Activated T-cell treated with anti-CD3 and anti-CD28 coated beads, Interleukin-2, amount 50 U/mL, for 4 hours (primary cell): Measurements from ENCODE around the gene ZNF618. TPM values are rescaled to one million over a fixed set of nuclear protein-coding genes. Genes with fewer than 3 reads are reported as not detected.

Experiments
- ATAC-seq, 2 donors: fragments of 200-7000 bp; cut with Tn5 transposase; one replicate each; pipeline ENCODE4 v1.10.0; 2021
- DNase-seq: peaks from one replicate; pipeline ENCODE4 v3.0.0-alpha.2; 2020
- H3K27me3 Mint-ChIP-seq: one replicate; pipeline ENCODE4 v1.8.0; 2021; ENCODE audit warnings: low read depth, mixed read lengths
- H3K36me3 Mint-ChIP-seq: one replicate; pipeline ENCODE4 v1.8.0; 2022; ENCODE audit warnings: mixed read lengths; ENCODE audit not compliant: insufficient read depth
- H3K4me1 Mint-ChIP-seq: one replicate; pipeline ENCODE4 v1.8.0; 2021; ENCODE audit warnings: low read depth, mixed read lengths
- H3K4me3 Mint-ChIP-seq: one replicate; pipeline ENCODE4 v1.8.0; 2021; ENCODE audit warnings: mild to moderate bottlenecking, moderate library complexity, mixed read lengths
- H3K9me3 Mint-ChIP-seq: one replicate; pipeline ENCODE4 v1.8.0; 2021; ENCODE audit warnings: mixed read lengths
- total RNA-seq, 3 donors: library from RNA; stranded (reverse); gene quantifications; one replicate each; pipeline ENCODE4 v1.2.1, GENCODE V29; 2021

Gene ZNF618
- total RNA-seq, 3 donors from 2014 or later, result 0.19 to 0.48 (median 0.21) TPM

DNA sequence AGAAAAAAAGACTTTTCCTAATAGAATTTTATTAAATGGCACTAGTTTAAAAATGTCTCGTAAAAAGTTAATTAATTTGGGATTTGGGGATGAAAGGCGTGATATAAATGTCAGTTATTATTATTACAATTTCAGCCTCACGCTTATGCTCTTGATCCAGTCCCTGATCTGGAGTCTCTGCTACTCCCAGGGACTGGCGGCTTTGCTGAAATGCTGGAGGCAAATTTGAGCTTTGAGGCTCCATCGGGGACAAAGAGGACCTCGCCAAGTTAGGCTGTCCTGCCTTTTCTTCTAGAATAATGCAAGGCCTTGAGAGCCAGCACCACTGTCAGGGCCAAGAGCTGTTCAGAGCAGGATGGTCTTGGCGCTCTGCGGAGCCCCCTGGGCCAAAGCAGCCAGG is 69.7 kb downstream of the ZNF618 start:
- Mint-ChIP-seq H3K36me3 (peaks cover 6% of the 10 kb centered on the region), H3K4me3 (no peak overlapping the region), H3K4me1 (no peaks in the 10 kb centered on the region), H3K27me3 (peaks cover 8% of the 10 kb centered on the region), H3K9me3 (no peaks in the 10 kb centered on the region)
- DNase-seq (no peak), ATAC-seq (no peak)

DNA sequence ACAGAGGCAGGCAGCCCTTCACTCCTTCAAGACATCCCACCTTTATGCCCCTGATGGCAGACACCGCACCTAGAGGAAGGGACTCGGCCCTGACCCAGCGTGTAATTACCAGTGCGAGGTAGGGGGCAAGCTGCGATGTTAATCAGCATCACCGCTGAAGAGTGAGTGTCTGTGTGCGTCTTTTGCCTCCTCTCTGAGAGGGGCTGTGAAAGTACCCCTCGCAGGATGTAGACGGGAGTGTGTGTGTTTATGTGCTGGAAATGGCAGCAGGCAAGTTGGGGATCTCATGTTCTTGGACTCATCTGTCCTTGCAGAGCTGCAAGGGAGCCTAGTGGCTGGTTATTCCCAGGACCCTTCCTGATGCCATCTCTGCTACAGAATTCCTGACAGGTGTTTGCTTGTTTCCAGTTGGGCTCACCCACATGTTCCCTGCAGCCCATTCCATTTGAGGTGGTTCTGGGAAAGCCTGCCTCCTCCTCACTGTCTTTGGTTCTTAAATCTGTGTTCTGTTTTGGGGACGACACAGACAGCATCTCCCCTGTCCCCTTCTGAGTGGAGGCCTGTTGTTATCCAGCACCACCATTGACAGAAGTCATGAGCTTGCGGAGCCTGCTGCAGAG is 70.5 kb downstream of the ZNF618 start:
- peaks cover 6% of the 10 kb centered on the region for H3K36me3 Mint-ChIP-seq
- no peaks in the 10 kb centered on the region for H3K9me3 Mint-ChIP-seq
- no peak for DNase-seq
- no peak for ATAC-seq
- no peaks in the 10 kb centered on the region for H3K4me1 Mint-ChIP-seq
- H3K27me3 Mint-ChIP-seq, result peaks cover 8% of the 10 kb centered on the region
- H3K4me3 Mint-ChIP-seq, result no peak overlapping the region

DNA sequence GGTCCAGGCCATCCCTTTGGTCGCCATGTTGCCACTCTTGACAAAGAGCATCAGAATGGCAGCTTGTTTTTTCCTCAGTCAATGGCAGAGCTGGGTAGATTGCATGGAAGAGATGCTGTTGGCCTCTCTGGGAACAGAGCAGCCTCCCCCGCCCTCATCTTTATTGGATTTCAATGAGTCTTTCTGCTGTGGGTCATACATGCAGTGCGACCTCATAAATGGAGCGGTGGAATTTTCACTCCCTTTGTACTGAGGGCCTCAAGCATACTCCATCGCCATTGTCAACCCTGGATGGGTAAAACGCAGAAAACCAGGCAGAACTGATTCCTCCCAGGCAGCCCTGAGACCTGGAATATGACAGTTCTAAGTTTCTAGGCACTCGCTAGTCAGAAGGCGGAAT is 71.8 kb downstream of the ZNF618 start:
- no peaks in the 10 kb centered on the region for H3K4me1 Mint-ChIP-seq
- no peak overlapping the region for H3K4me3 Mint-ChIP-seq
- no peaks in the 10 kb centered on the region for H3K9me3 Mint-ChIP-seq
- ATAC-seq (no peak), DNase-seq (no peak)
- peaks cover 8% of the 10 kb centered on the region for H3K27me3 Mint-ChIP-seq
- peaks cover 6% of the 10 kb centered on the region for H3K36me3 Mint-ChIP-seq

DNA sequence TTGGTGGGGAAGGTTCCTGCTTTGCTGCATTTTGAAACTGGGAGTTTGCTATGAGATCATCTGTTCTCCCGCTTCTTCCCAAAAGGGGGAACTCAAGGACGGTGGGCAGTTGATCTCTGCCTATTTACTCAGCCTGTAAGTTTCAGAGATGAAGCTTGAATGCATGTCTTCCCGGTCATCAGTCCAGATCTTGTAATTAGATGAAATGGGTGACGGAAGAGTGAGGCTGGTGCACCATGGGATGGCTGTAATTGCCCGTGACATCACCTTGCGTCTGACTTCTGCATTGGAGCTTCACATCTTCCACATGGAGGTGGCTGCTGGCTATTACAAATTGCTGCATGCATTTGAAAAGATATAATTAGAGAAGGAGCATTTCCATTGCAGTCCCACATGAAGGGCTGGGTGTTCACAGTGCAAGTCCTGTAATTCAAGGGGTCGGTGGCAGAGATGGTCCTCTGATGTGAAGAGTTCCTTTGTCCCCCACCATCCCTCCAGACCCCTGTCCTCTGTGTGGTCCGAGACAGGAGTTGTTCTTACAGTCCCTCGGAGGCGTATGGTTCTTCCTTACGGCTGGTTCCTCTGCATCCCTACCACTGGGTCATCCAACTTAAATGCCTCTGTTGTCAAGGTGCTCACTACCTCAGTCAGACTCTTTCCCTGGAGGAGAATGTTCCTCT is 72.9 kb downstream of the ZNF618 start:
- peaks cover 8% of the 10 kb centered on the region for H3K27me3 Mint-ChIP-seq
- H3K9me3 Mint-ChIP-seq, result no peaks in the 10 kb centered on the region
- no peak overlapping the region for H3K4me3 Mint-ChIP-seq
- H3K4me1 Mint-ChIP-seq, result no peaks in the 10 kb centered on the region
- ATAC-seq (no peak), DNase-seq (no peak)
- peaks cover 6% of the 10 kb centered on the region for H3K36me3 Mint-ChIP-seq

DNA sequence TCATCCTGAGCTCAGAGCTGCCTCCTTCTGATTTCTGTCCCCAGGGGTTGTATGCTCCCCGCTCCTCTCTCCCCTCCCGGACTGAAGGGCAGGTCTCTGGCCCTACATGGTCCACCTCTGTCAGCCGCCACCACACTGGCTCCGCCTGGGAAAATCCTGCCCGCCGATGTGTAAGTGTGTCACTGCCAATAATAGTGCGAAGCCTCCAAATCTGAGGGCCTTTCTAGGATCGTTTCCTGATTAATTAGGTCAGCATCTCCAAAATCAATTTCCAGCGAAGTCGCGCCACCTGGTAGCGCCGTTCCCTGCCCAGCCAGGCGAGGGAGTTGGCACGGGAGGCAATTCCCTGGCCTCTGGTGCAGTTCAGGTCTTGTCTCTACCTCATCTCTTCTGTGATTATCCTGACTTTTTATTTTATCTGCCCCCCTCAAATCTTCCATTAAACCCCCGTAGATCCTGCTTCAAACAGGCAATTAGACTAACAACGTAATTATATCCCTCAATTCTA is 73.5 kb downstream of the ZNF618 start:
- ATAC-seq (no peak), DNase-seq (no peak)
- Mint-ChIP-seq H3K36me3 (peaks cover 6% of the 10 kb centered on the region), H3K4me1 (no peaks in the 10 kb centered on the region), H3K9me3 (no peaks in the 10 kb centered on the region), H3K4me3 (no peak overlapping the region), H3K27me3 (peaks cover 8% of the 10 kb centered on the region)

DNA sequence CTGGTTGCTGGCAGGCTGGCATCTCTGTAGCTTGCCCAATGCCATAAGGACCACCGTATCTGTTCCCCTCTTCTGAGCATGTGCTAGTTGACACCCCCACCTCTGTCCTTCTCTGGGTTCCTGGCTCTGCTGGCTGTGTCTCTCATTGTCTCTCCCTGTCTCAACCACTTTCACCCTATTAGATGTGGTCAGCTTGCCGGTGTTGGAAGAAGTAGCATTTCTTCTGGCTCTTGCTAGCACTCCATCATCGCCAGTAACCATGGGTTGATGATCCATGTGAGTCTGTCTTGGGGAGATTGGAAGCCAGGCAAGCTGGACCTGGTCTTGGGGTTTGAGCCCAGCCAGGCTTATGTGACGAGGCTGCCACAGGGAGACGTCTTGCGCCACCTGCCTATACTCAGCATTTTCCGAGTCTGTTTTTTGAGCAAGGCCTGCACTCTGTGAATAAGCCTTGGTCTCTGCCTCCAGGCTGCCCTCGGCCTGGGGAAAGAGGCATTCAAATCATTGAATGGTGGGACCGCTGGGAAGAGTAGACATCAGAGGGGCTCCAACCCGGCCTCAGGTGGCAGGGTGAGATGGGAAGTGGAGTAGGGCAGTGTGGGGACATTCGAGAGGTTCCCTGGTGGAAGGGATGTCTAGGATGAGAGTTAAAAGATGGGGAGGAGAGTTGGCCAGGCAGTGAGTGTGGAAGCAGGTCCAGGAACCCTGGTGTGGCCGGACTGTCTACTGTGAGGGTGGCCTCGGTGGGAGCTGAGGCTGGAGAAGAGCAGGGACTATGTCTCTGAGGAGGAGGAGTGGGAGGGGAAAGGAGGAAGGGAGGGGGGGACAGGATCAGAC is 74.3 kb downstream of the ZNF618 start:
- Mint-ChIP-seq H3K36me3 (no peaks in the 10 kb centered on the region), H3K9me3 (no peaks in the 10 kb centered on the region), H3K4me1 (no peaks in the 10 kb centered on the region), H3K27me3 (peaks cover 7% of the 10 kb centered on the region), H3K4me3 (no peak overlapping the region)
- ATAC-seq (no peak), DNase-seq (no peak)

DNA sequence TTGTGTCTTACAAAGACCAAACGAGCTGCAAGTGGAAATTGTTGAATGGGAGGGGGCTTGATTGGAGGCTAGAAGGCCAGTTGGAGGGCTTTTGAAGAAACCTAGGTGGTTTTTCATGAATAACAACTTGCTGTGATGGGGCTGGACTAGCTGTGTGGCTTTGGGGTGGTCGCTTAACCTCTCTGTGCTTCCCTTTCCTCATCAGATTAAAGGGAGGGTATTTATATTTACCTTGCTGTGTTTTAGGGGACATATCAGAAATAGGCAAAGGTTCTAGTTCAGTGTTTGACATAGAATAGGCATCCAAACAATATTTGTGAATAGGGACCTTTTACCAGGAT is 74.9 kb downstream of the ZNF618 start:
- Mint-ChIP-seq H3K4me1 (no peaks in the 10 kb centered on the region), H3K4me3 (no peak overlapping the region), H3K9me3 (no peaks in the 10 kb centered on the region), H3K27me3 (peaks cover 7% of the 10 kb centered on the region), H3K36me3 (no peaks in the 10 kb centered on the region)
- no peak for DNase-seq
- ATAC-seq, result no peak

DNA sequence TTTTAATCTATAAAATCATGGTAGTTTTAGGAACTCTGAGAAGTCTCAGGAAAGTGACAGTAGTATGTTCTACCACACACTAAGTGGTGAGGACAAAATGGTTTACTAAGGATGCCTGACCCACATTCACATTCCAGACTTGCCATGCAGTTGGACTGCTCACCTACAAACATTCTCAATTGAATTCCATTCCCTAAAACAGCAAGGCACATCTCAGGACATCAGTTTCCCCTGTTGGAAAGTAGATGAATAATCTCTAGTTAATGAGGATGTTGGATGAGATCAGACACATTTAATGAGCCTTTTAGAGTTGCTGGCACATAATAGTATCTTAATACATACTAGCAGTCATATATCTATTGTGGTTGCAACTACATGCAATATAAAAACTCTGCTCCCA is 76.6 kb downstream of the ZNF618 start:
- Mint-ChIP-seq H3K36me3 (no peaks in the 10 kb centered on the region), H3K4me1 (no peaks in the 10 kb centered on the region), H3K9me3 (no peaks in the 10 kb centered on the region), H3K4me3 (no peak overlapping the region), H3K27me3 (peaks cover 7% of the 10 kb centered on the region)
- no peak for DNase-seq
- no peak for ATAC-seq

DNA sequence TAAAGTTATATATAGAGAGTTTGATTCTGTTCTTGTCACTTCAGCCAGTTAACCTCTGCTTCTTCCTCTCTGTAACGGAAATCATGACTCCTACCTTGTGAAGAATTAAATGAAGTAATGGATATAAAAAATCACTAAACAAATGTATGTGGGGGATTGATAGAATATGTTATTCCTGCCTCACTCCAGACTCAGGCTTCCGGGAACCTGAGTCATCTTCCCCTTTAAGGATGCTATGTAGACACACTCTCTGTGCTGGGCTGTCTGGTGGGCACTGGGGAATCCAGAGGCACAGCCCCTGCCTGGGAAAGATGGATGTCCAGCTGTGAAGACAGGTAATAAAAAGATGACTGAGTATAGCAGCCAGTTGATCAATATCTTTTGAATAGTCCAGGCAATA is 77.4 kb downstream of the ZNF618 start:
- Mint-ChIP-seq H3K4me3 (no peak overlapping the region), H3K4me1 (no peaks in the 10 kb centered on the region), H3K27me3 (peaks cover 7% of the 10 kb centered on the region), H3K36me3 (no peaks in the 10 kb centered on the region), H3K9me3 (no peaks in the 10 kb centered on the region)
- DNase-seq (no peak), ATAC-seq (no peak)

DNA sequence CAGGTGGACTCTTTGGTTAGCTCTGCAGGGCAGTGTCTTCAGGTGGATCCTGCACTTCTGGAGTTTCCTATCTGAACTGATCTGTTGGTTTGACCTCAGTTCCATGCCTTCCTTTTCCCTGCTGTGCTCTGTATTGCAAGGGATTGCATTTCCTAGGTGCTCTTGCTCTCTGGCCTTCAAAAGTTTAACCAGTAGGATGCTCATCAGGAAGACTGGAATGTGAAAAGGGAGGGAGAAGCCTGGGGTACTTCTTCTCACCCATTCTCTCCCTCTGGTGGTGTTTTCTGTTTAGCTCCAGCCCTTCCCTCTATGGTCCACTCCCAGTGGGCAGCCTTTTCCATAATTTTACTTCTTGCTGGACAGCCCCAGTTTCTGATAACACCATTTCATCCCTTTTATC is 78.5 kb downstream of the ZNF618 start:
- peaks cover 10% of the 10 kb centered on the region for H3K27me3 Mint-ChIP-seq
- no peaks in the 10 kb centered on the region for H3K9me3 Mint-ChIP-seq
- no peak for DNase-seq
- no peaks in the 10 kb centered on the region for H3K36me3 Mint-ChIP-seq
- no peak overlapping the region for H3K4me3 Mint-ChIP-seq
- no peaks in the 10 kb centered on the region for H3K4me1 Mint-ChIP-seq
- ATAC-seq, result no peak

DNA sequence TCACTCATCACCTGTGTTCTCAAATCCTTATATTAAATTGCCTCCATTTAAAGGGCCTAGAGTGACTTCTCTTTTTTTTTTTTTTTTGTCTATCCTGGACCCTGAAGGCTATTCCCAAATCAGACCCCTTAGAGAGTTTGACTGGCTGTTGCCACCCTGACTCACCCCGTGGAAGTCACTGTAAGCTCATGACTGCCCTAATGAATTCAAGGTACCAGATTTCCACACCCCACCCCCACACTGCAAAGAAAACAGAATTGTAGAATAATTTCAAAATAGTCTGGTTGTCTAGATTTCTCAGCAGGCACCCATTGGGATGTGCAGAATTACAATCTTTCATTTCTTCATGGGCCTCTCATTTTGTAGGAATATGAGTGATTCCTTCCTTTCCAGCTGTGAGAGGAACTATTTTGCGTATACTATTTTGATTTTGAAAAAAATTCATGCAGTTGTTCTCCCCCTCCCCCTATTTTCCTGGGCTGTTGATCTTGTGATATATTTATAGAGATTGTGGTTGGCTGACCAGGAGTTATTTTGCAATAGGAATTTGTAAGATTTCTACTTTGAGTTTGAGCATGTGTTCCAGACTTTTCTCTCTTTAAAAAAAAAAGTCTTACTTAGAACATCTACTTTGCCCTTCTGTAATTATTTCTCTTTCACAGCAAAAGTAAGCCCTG is 79.1 kb downstream of the ZNF618 start:
- Mint-ChIP-seq H3K4me1 (no peaks in the 10 kb centered on the region), H3K9me3 (no peaks in the 10 kb centered on the region), H3K36me3 (no peaks in the 10 kb centered on the region), H3K4me3 (no peak overlapping the region), H3K27me3 (peaks cover 10% of the 10 kb centered on the region)
- no peak for DNase-seq
- no peak for ATAC-seq

DNA sequence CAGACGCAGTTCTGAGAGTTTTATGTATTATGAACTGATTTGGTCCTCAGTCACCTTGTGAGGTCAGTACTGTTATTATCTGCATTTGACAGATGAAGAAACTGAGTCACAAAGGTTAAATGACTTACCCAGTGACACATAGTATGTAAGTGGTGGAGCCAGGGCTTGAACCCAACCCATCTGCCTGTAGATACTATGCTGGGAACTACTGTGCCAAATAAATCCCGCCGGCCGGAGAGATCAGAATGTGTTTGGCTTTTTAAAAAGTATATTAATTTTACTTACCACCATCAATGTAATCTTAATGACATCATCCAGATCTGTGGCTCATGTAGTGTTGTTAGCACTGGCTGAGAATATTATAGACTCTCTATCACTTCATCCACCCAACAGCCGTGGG is 80.8 kb downstream of the ZNF618 start:
- Mint-ChIP-seq H3K27me3 (peaks cover 8% of the 10 kb centered on the region), H3K4me1 (no peaks in the 10 kb centered on the region), H3K9me3 (no peaks in the 10 kb centered on the region), H3K36me3 (no peaks in the 10 kb centered on the region), H3K4me3 (no peak overlapping the region)
- DNase-seq, result no peak
- no peak for ATAC-seq

DNA sequence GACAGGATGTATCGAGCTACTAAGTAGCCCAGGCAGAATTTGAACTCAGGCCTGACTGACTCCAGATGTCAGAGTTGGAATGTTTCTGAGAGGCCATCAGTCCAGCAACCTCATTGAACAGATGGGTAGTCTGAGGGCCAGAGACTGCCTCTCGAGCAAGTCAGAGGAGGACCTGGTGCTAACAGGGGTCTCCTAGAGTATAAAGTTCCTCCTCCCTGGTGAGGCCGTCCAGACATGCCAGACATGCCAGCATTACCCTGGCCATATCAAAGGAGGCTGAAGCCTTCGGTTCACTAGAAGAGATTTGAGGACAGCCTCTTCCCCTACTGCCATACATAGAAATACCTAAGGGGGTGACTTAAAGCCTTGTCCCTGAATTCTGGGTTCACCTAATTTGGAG is 81.2 kb downstream of the ZNF618 start:
- no peak overlapping the region for H3K4me3 Mint-ChIP-seq
- no peak for ATAC-seq
- no peak for DNase-seq
- no peaks in the 10 kb centered on the region for H3K9me3 Mint-ChIP-seq
- H3K27me3 Mint-ChIP-seq, result peaks cover 8% of the 10 kb centered on the region
- no peaks in the 10 kb centered on the region for H3K36me3 Mint-ChIP-seq
- H3K4me1 Mint-ChIP-seq, result no peaks in the 10 kb centered on the region

DNA sequence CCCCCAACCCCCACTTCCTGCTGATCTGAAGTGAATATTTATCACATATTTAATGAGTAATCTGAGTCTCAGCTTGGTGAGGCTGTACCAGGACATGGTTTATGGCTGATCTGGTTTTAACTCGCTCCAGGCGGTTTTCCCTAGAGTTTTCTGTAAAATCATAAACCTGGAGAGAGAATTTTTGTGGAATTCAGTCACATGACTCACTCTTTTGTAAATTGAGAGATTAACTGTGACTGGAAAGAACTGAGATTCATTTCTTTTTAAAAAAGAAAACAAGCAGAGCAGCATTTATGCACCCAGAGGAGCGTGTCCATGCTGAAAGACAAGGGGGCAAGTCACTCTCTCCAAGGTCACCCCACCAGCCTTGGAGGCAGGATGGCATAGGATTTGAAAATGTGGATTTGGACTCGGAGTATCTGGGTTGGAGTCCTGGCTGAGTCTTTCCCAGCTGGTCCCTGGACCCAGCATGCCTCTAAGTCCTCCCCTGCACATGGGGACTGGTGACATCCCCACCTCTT is 81.8 kb downstream of the ZNF618 start:
- no peak for ATAC-seq
- peaks cover 8% of the 10 kb centered on the region for H3K27me3 Mint-ChIP-seq
- DNase-seq, result no peak
- no peaks in the 10 kb centered on the region for H3K36me3 Mint-ChIP-seq
- H3K9me3 Mint-ChIP-seq, result no peaks in the 10 kb centered on the region
- no peaks in the 10 kb centered on the region for H3K4me1 Mint-ChIP-seq
- no peak overlapping the region for H3K4me3 Mint-ChIP-seq
